Measurements from ENCODE around the gene AKAP6.

The AKAP6 gene

GRCh38 chr14:32546246-32546645 lies 217.1 kb downstream of the AKAP6 start:
- DNase-seq (ENCODE audit: low read depth) = no peak
- TF ChIP-seq CTCF (IDR thresholded peaks at IDR 0.05; ENCODE audit: insufficient read depth, low read depth, low read length, missing control alignments) = no peak
- H3K4me3 ChIP-seq (ENCODE audit: low read depth, low read length) = no peak overlapping the region

DNA sequence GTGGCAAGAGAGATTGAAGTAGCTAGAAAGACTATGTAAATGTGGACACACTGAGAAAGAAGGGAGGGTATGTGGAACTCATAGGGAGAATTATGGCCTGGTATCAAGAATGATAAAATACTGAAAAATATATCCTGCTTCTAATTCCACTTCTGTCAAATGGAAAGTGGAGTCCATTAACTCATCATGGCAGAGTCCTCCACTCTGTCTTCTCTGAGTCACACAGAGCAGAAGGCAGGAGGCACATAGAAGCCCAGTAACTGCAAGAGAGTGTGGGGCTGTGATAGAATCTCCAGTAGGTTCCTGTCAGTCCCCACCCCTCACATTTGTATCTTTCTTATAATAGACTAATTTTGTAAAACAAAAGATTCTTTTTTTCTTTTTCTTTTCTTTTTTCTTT lies 223.7 kb downstream of the AKAP6 start:
- no peak for DNase-seq (ENCODE audit: low read depth)
- no peak for TF ChIP-seq CTCF (IDR thresholded peaks at IDR 0.05; ENCODE audit: insufficient read depth, low read depth, low read length, missing control alignments)
- H3K4me3 ChIP-seq (ENCODE audit: low read depth, low read length) = no peak overlapping the region

DNA sequence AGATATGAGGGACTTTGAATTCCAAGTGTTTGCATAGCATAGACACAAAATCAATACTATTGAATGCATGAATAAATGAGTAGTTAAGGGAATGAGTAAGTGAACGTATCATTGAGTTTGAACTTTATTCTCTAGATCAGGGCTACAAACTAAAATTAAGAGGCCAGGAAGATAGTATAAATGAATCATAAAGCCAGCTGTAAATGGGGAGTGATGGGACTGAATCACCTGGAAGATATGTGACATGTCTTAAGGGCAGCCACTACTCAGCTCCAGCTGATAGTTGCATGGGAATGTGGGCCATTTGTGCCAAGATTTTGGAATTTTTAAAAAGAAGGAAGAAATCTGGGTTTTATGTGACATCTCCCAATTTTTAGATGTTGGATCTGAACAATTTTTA lies 229.9 kb downstream of the AKAP6 start:
- DNase-seq (ENCODE audit: low read depth) = no peak
- no peak for TF ChIP-seq CTCF (IDR thresholded peaks at IDR 0.05; ENCODE audit: insufficient read depth, low read depth, low read length, missing control alignments)
- H3K4me3 ChIP-seq (ENCODE audit: low read depth, low read length) = no peak overlapping the region

GRCh38 chr14:32559590-32559989 lies 230.5 kb downstream of the AKAP6 start:
- H3K4me3 ChIP-seq (ENCODE audit: low read depth, low read length) = no peak overlapping the region
- TF ChIP-seq CTCF (IDR thresholded peaks at IDR 0.05; ENCODE audit: insufficient read depth, low read depth, low read length, missing control alignments) = no peak
- no peak for DNase-seq (ENCODE audit: low read depth)

- no peak overlapping the region for H3K4me3 ChIP-seq (ENCODE audit: low read depth, low read length)
- DNase-seq (ENCODE audit: low read depth) = peak; percentile 75
- TF ChIP-seq CTCF (IDR thresholded peaks at IDR 0.05; ENCODE audit: insufficient read depth, low read depth, low read length, missing control alignments) = peak; percentile 85
These were observed 231.2 kb downstream of the AKAP6 start for GRCh38 chr14:32560209-32560857.

GRCh38 chr14:32561520-32561919 lies 232.4 kb downstream of the AKAP6 start:
- H3K4me3 ChIP-seq (ENCODE audit: low read depth, low read length) = no peak overlapping the region
- no peak for TF ChIP-seq CTCF (IDR thresholded peaks at IDR 0.05; ENCODE audit: insufficient read depth, low read depth, low read length, missing control alignments)
- no peak for DNase-seq (ENCODE audit: low read depth)

DNA sequence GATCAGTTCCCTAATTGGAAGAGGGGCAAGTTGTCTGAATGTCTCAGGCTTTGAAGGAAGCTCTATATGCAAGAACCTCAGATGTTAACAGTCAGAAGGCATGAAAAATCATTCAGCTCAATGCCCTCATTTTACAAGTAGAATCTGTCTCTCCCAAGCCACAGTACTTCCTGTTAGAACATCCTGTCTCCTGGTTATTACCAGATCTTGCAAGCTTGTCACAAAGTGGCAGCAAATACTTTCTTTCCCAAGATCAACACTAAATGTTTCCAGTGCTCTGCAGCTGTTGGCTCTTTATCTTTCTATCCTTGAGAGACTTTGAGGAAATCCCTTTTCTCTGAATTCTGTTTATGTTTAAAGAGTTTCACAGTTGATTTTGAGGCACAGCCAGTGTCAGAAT lies 235.5 kb downstream of the AKAP6 start:
- TF ChIP-seq CTCF (IDR thresholded peaks at IDR 0.05; ENCODE audit: insufficient read depth, low read depth, low read length, missing control alignments) = no peak
- peak; percentile 31 for DNase-seq (ENCODE audit: low read depth)
- H3K4me3 ChIP-seq (ENCODE audit: low read depth, low read length) = no peak overlapping the region

Data from GM12865 (cell line).